ENCODE results near the gene CCDC7.
"Not testable (repeated sequence)": the region's sequence is repeated elsewhere in the genome, so short reads cannot be mapped to it uniquely, and the experiment has no call there.

CCDC7 gene

GRCh38 chr10:32481606-32482005 is 35.7 kb downstream of the CCDC7 start:
- no peak overlapping the region for H3K4me3 ChIP-seq (replicated peaks; ENCODE audit: insufficient read depth, low read length)
- no peaks in the 10 kb centered on the region for H3K27me3 ChIP-seq (ENCODE audit: insufficient read depth, poor library complexity, severe bottlenecking)
- no peak for DNase-seq (ENCODE audit: low read depth in 1 of 2, low spot score in 1 of 2)
- H3K27ac ChIP-seq (replicated peaks) = no peak overlapping the region
- TF ChIP-seq, protein P1, sequence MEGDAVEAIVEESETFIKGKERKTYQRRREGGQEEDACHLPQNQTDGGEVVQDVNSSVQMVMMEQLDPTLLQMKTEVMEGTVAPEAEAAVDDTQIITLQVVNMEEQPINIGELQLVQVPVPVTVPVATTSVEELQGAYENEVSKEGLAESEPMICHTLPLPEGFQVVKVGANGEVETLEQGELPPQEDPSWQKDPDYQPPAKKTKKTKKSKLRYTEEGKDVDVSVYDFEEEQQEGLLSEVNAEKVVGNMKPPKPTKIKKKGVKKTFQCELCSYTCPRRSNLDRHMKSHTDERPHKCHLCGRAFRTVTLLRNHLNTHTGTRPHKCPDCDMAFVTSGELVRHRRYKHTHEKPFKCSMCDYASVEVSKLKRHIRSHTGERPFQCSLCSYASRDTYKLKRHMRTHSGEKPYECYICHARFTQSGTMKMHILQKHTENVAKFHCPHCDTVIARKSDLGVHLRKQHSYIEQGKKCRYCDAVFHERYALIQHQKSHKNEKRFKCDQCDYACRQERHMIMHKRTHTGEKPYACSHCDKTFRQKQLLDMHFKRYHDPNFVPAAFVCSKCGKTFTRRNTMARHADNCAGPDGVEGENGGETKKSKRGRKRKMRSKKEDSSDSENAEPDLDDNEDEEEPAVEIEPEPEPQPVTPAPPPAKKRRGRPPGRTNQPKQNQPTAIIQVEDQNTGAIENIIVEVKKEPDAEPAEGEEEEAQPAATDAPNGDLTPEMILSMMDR (IDR thresholded peaks at IDR 0.05; ENCODE audit: insufficient read depth, low read length) = no peak
- TF ChIP-seq GABPA (IDR thresholded peaks at IDR 0.05; ENCODE audit: low read depth) (no peak), POLR2AphosphoS5 (IDR thresholded peaks at IDR 0.05; ENCODE audit: low read depth) (no peak), SPI1 (IDR thresholded peaks at IDR 0.05; ENCODE audit: borderline replicate concordance, low read depth) (no peak)
- TF ChIP-seq, protein P2, sequence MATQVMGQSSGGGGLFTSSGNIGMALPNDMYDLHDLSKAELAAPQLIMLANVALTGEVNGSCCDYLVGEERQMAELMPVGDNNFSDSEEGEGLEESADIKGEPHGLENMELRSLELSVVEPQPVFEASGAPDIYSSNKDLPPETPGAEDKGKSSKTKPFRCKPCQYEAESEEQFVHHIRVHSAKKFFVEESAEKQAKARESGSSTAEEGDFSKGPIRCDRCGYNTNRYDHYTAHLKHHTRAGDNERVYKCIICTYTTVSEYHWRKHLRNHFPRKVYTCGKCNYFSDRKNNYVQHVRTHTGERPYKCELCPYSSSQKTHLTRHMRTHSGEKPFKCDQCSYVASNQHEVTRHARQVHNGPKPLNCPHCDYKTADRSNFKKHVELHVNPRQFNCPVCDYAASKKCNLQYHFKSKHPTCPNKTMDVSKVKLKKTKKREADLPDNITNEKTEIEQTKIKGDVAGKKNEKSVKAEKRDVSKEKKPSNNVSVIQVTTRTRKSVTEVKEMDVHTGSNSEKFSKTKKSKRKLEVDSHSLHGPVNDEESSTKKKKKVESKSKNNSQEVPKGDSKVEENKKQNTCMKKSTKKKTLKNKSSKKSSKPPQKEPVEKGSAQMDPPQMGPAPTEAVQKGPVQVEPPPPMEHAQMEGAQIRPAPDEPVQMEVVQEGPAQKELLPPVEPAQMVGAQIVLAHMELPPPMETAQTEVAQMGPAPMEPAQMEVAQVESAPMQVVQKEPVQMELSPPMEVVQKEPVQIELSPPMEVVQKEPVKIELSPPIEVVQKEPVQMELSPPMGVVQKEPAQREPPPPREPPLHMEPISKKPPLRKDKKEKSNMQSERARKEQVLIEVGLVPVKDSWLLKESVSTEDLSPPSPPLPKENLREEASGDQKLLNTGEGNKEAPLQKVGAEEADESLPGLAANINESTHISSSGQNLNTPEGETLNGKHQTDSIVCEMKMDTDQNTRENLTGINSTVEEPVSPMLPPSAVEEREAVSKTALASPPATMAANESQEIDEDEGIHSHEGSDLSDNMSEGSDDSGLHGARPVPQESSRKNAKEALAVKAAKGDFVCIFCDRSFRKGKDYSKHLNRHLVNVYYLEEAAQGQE (IDR thresholded peaks at IDR 0.05; ENCODE audit: insufficient replicate concordance, low read depth) = no peak

GRCh38 chr10:32483019-32483502 is 37.1 kb downstream of the CCDC7 start:
- not testable (repeated sequence) for H3K27me3 ChIP-seq (ENCODE audit: insufficient read depth, poor library complexity, severe bottlenecking); H3K27ac ChIP-seq (replicated peaks); DNase-seq (ENCODE audit: low read depth in 1 of 2, low spot score in 1 of 2); H3K4me3 ChIP-seq (replicated peaks; ENCODE audit: insufficient read depth, low read length)

DNA sequence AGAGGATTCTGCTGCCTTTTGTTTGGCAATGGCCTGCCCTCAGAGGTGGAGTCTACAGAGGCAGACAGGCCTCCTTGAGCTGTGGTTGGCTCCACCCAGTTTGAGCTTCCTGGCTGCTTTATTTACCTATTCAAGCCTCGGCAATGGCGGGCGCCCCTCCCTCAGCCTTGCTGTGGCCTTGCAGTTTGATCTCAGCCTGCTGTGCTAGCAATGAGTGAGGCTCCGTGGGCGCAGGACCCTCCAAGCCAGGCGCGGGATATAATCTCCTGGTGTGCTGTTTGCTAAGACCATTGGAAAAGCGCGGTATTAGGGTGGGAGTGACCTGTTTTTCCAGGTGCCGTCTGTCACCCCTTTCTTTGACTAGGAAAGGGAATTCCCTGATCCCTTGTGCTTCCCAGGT is 42.1 kb downstream of the CCDC7 start:
- not testable (repeated sequence) for H3K4me3 ChIP-seq (replicated peaks; ENCODE audit: insufficient read depth, low read length); H3K27me3 ChIP-seq (ENCODE audit: insufficient read depth, poor library complexity, severe bottlenecking); H3K27ac ChIP-seq (replicated peaks); DNase-seq (ENCODE audit: low read depth in 1 of 2, low spot score in 1 of 2)

DNA sequence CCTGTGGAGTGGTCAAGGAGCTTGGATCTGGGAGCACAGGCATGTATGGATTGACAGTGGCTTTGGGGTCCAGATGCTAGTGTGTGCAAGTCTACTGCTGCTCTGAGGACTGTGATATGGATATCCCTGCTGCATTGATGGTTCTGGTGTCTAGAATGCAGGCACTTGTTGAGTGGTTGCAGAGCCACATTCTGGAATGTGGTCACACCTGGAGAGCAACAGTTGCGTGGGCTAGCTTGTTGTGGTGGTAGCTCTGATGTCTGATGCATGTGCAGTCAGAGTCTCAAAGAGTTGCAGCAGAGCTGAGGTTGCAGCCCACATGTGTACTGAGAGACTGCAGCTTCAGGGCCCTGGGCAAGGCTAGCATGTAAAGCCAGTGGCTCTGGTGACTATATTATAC is 43.2 kb downstream of the CCDC7 start:
- Histone ChIP-seq H3K4me3 (replicated peaks; ENCODE audit: insufficient read depth, low read length) (no peak overlapping the region), H3K27ac (replicated peaks) (no peak overlapping the region), H3K27me3 (ENCODE audit: insufficient read depth, poor library complexity, severe bottlenecking) (no peaks in the 10 kb centered on the region)
- no peak for DNase-seq (ENCODE audit: low read depth in 1 of 2, low spot score in 1 of 2)
- TF ChIP-seq POLR2AphosphoS5 (IDR thresholded peaks at IDR 0.05; ENCODE audit: low read depth) (no peak), GABPA (IDR thresholded peaks at IDR 0.05; ENCODE audit: low read depth) (no peak), SPI1 (IDR thresholded peaks at IDR 0.05; ENCODE audit: borderline replicate concordance, low read depth) (no peak)
- TF ChIP-seq, protein P2 (IDR thresholded peaks at IDR 0.05; ENCODE audit: insufficient replicate concordance, low read depth) = no peak
- TF ChIP-seq, protein P1 (IDR thresholded peaks at IDR 0.05; ENCODE audit: insufficient read depth, low read length) = no peak

- no peak for DNase-seq (ENCODE audit: low read depth in 1 of 2, low spot score in 1 of 2)
- TF ChIP-seq, protein P1 (IDR thresholded peaks at IDR 0.05; ENCODE audit: insufficient read depth, low read length) = no peak
- no peak for TF ChIP-seq GABPA (IDR thresholded peaks at IDR 0.05; ENCODE audit: low read depth)
- TF ChIP-seq POLR2AphosphoS5 (IDR thresholded peaks at IDR 0.05; ENCODE audit: low read depth) = no peak
- no peak for TF ChIP-seq SPI1 (IDR thresholded peaks at IDR 0.05; ENCODE audit: borderline replicate concordance, low read depth)
- TF ChIP-seq, protein P2 (IDR thresholded peaks at IDR 0.05; ENCODE audit: insufficient replicate concordance, low read depth) = no peak
- H3K27ac ChIP-seq (replicated peaks) = no peak overlapping the region
- no peaks in the 10 kb centered on the region for H3K27me3 ChIP-seq (ENCODE audit: insufficient read depth, poor library complexity, severe bottlenecking)
- no peak overlapping the region for H3K4me3 ChIP-seq (replicated peaks; ENCODE audit: insufficient read depth, low read length)
Measured at GRCh38 chr10:32489901-32490300, 44.0 kb downstream of the CCDC7 start.

DNA sequence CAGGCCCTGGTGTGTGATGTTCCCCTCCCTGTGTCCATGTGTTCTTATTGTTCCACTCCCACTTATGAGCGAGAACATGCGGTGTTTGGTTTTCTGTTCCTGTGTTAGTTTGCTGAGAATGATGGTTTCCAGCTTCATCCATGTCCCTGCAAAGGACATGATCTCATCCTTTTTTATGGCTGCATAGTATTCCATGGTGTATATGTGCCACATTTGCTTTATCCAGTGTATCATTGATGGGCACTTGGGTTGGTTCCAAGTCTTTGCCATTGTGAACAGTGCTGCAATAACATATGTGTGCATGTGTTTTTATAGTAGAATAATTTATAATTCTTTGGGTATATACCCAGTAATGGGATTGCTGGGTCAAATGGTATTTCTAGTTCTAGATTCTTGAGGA is 48.6 kb downstream of the CCDC7 start:
- not testable (repeated sequence) for DNase-seq (ENCODE audit: low read depth in 1 of 2, low spot score in 1 of 2); H3K27ac ChIP-seq (replicated peaks)

More for the DNA sequence above, 48.6 kb downstream of the CCDC7 start:
- H3K27me3 ChIP-seq (ENCODE audit: insufficient read depth, poor library complexity, severe bottlenecking); H3K4me3 ChIP-seq (replicated peaks; ENCODE audit: insufficient read depth, low read length): not testable (repeated sequence)
